GM12878 (cell line): ENCODE results near the gene SBNO1. TPM values are rescaled to one million over a fixed set of nuclear protein-coding genes. Genes with fewer than 3 reads are reported as not detected.

ENCODE experiments used
- ATAC-seq: fragments of 200-7000 bp; cut with Tn5 transposase; 3 replicates; pipeline ENCODE4 v1.9.1; 2020; ENCODE audit warnings: mild to moderate bottlenecking, moderate library complexity
- BruUV-seq: library from RNA; stranded (reverse); fragments of 400-500 nt; replicated peaks from 2 replicates; lab custom pipeline; 2021; lab: Mats Ljungman, UMichigan
- CTCF ChIA-PET: fragments of 300-600 bp; sonication (Branson Sonifier 250); formaldehyde crosslinking; extraction: SDS; loops from one replicate; lab custom pipeline; 2021; ENCODE audit warnings: inconsistent platforms; lab: Yijun Ruan, JAX
- POLR2A ChIA-PET: fragments of 350-600 bp; formaldehyde crosslinking; extraction: SDS; loops from one replicate; lab custom pipeline; 2021; ENCODE audit warnings: inconsistent platforms; lab: Charles Lee
- RAD21 ChIA-PET: fragments of 300-600 bp; sonication (Branson Sonifier 250); formaldehyde crosslinking; loops from one replicate; lab custom pipeline; 2023; ENCODE audit warnings: antibody characterized with exemption; ENCODE audit not compliant: unreplicated experiment; lab: Charles Lee
- SMC1A ChIA-PET: fragments of 300-600 bp; sonication (Branson Sonifier 250); formaldehyde crosslinking; loops from one replicate; lab custom pipeline; 2023; ENCODE audit not compliant: unreplicated experiment, uncharacterized antibody; lab: Charles Lee
- DNase-seq: peaks from one replicate; pipeline ENCODE4 v3.0.0-alpha.2; 2011; ENCODE audit warnings: low read depth, low spot score
- FAIRE-seq: peaks from 3 replicates; lab custom pipeline; 2011; peaks lifted over from hg19 to GRCh38; lab: Jason Lieb, UNC
- H2AFZ ChIP-seq: 2 replicates; pipeline ENCODE4 v1.6.0; 2011; ENCODE audit warnings: low read depth, low read length, control low read depth; ENCODE audit not compliant: control insufficient read depth
- H3K27ac ChIP-seq: 2 replicates; pipeline ENCODE4 v1.5.1; 2011; ENCODE audit warnings: control low read depth; ENCODE audit not compliant: control insufficient read depth, insufficient read depth
- H3K27me3 ChIP-seq, 2 experiments: replicated peaks in 1 of 2; 2 replicates each; pipeline versions ENCODE4 v1.6.0 to v1.6.1; 2011; ENCODE audit warnings: low read length in 1 of 2; ENCODE audit not compliant: control insufficient read depth in 2 of 2, insufficient read depth in 2 of 2
- H3K36me3 ChIP-seq, 2 experiments: 2 replicates each; pipeline ENCODE4 v1.5.1; 2011; ENCODE audit warnings: low read length in 1 of 2; ENCODE audit not compliant: control insufficient read depth in 2 of 2, insufficient read depth in 2 of 2
- H3K4me1 ChIP-seq: 2 replicates; pipeline ENCODE4 v1.6.1; 2011; ENCODE audit warnings: mild to moderate bottlenecking, low read length, moderate library complexity, mixed read lengths; ENCODE audit not compliant: control insufficient read depth, insufficient read depth
- H3K4me2 ChIP-seq: 2 replicates; pipeline ENCODE4 v1.6.0; 2011; ENCODE audit warnings: control low read depth; ENCODE audit not compliant: control insufficient read depth, insufficient read depth
- H3K4me3 ChIP-seq: fragments of 200-600 bp; sonication (generic); 2 replicates; pipeline ENCODE4 v1.5.1; 2016
- H3K79me2 ChIP-seq: 2 replicates; pipeline ENCODE4 v1.6.0; 2011; ENCODE audit warnings: low read length; ENCODE audit not compliant: control insufficient read depth, insufficient read depth
- H3K9ac ChIP-seq: 2 replicates; pipeline ENCODE4 v1.8.0; 2011; ENCODE audit warnings: low read length, control low read depth, mixed read lengths; ENCODE audit not compliant: control insufficient read depth, insufficient read depth
- H3K9me3 ChIP-seq: replicated peaks from 3 replicates; pipeline ENCODE4 v1.5.1; 2011; ENCODE audit warnings: mild to moderate bottlenecking, low read length; ENCODE audit not compliant: control insufficient read depth, insufficient read depth
- H4K20me1 ChIP-seq: 2 replicates; pipeline ENCODE4 v1.6.0; 2011; ENCODE audit not compliant: control insufficient read depth, insufficient read depth
- BCLAF1 ChIP-seq: fragments of 450-650 bp; IDR thresholded peaks from 2 replicates; pipeline ENCODE4 v1.6.1; 2017; ENCODE audit warnings: antibody characterized with exemption, mild to moderate bottlenecking, moderate library complexity
- DPF2 ChIP-seq: fragments of 450-650 bp; IDR thresholded peaks from 2 replicates; pipeline ENCODE4 v1.6.1; 2017; ENCODE audit warnings: mild to moderate bottlenecking
- E2F4 ChIP-seq: IDR thresholded peaks from 2 replicates; pipeline ENCODE4 v1.6.1; 2012; ENCODE audit warnings: low read depth, low read length, improper control_type of control experiment
- EZH2 ChIP-seq: IDR thresholded peaks from 2 replicates; pipeline ENCODE4 v1.6.1; 2012; ENCODE audit warnings: low read depth, mild to moderate bottlenecking, control low read depth, inconsistent platforms, low read length, borderline replicate concordance; ENCODE audit not compliant: control insufficient read depth
- MTA3 ChIP-seq: IDR thresholded peaks from 2 replicates; pipeline ENCODE4 v1.6.1; 2012; ENCODE audit warnings: low read length, inconsistent platforms, borderline replicate concordance
- MYB ChIP-seq: fragments of 150-350 bp; IDR thresholded peaks from 2 replicates; pipeline ENCODE4 v1.6.1; 2014; ENCODE audit warnings: mild to moderate bottlenecking, low read depth, low read length, borderline replicate concordance
- NFYB ChIP-seq: IDR thresholded peaks from 2 replicates; pipeline ENCODE4 v1.6.1; 2011; ENCODE audit warnings: low read depth, mild to moderate bottlenecking, low read length, improper control_type of control experiment, moderate library complexity; ENCODE audit not compliant: insufficient read depth
- RAD51 ChIP-seq: fragments of 450-650 bp; IDR thresholded peaks from 2 replicates; pipeline ENCODE4 v1.6.1; 2016; ENCODE audit warnings: moderate library complexity, mild to moderate bottlenecking, inconsistent platforms
- RB1 ChIP-seq: fragments of 450-650 bp; formaldehyde crosslinking; IDR thresholded peaks from 2 replicates; pipeline ENCODE4 v1.6.1; 2017; ENCODE audit warnings: mild to moderate bottlenecking, borderline replicate concordance
- RCOR1 ChIP-seq: conservative IDR thresholded peaks from 2 replicates; pipeline ENCODE4 v1.6.1; 2012; ENCODE audit warnings: low read depth, low read length, improper control_type of control experiment
- SREBF2 ChIP-seq: IDR thresholded peaks from 2 replicates; pipeline ENCODE4 v1.6.1; 2012; ENCODE audit warnings: mild to moderate bottlenecking, low read length
- WRNIP1 ChIP-seq: IDR thresholded peaks from 2 replicates; pipeline ENCODE4 v1.6.1; 2011; ENCODE audit warnings: low read depth, low read length, improper control_type of control experiment, borderline replicate concordance
- ZBTB33 ChIP-seq: fragments of 450-650 bp; IDR thresholded peaks from 2 replicates; pipeline ENCODE4 v1.6.1; 2017; ENCODE audit warnings: mild to moderate bottlenecking
- ZNF217 ChIP-seq: fragments of 450-650 bp; IDR thresholded peaks from 2 replicates; pipeline ENCODE4 v1.6.1; 2017; ENCODE audit warnings: antibody characterized with exemption, mild to moderate bottlenecking
- ZNF384 ChIP-seq: IDR thresholded peaks from 2 replicates; pipeline ENCODE4 v1.6.1; 2012; ENCODE audit warnings: low read depth, mild to moderate bottlenecking, low read length, improper control_type of control experiment, borderline replicate concordance
- ZNF622 ChIP-seq: fragments of 450-650 bp; IDR thresholded peaks from 2 replicates; pipeline ENCODE4 v1.6.1; 2017; ENCODE audit warnings: mild to moderate bottlenecking, inconsistent platforms
- WGBS: methylation state at CpG from one replicate; pipeline ENCODE4 v1.1.6; 2016; ENCODE audit warnings: low lambda C conversion rate; ENCODE audit not compliant: insufficient replicate concordance, insufficient coverage; ENCODE audit errors: missing lambda C conversion rate; 5-methylcytosine and 5-hydroxymethylcytosine counted together
- in situ Hi-C: fragments of 300-500 bp; cut with MboI; formaldehyde crosslinking; loops from 9 replicates; pipeline ENCODE4 v1.14.3; 2018; ENCODE audit warnings: mixed read lengths
- intact Hi-C: fragments of 100-400 bp; cut with micrococcal nuclease; formaldehyde crosslinking; loops from one replicate; pipeline ENCODE4 v1.14.2; 2022; ENCODE audit not compliant: unreplicated experiment
- polyA plus RNA-seq, 11 experiments: library from polyadenylated mRNA; depleted of rRNA in 4 of 11; unstranded in 6 of 11; stranded (reverse) in 5 of 11; fragments of >200 nt; fragmentation: Nextera tagmentation in 4 of 11; fragmentation: Illumina TruSeq in 1 of 11; extraction: Ambion mirVana in 4 of 11; extraction: Trizol in 1 of 11; gene quantifications; 1 replicate in 1 of 11; 2 replicates in 10 of 11; pipeline versions ENCODE4 v1.2.1 to v1.2.3, GENCODE V29; 2011 to 2016; ENCODE audit warnings: inconsistent platforms in 2 of 11, missing spikeins in 2 of 11, low read depth in 1 of 11
- total RNA-seq, 4 experiments: library from RNA; depleted of rRNA in 3 of 4; stranded (reverse); fragments of >200 nt in 3 of 4; fragmentation: Illumina TruSeq in 1 of 4; extraction: Trizol in 1 of 4; gene quantifications; 2 replicates each; pipeline versions ENCODE4 v1.2.1 to v1.2.3, GENCODE V29; 2013 to 2021

SBNO1 gene
- total and polyA plus RNA-seq, 10 of the 15 experiments (the other 5 are each of a cell fraction or from before 2014, with no cell fraction given): 7.5 to 39.7 (median 20.9) TPM

GRCh38 chr12:123379391-123379790 is 14.7 kb upstream of the SBNO1 start:
- Histone ChIP-seq H3K9me3 (no peaks in the 10 kb centered on the region), H3K9ac (no peak overlapping the region), H2AFZ (no peak overlapping the region), H3K27me3 (no peaks in the 10 kb centered on the region)
- WGBS: 97% methylated on average over 5 of the region's 5 CpGs
- in situ Hi-C loops (no loop called here), intact Hi-C loops (no loop called here)
- ATAC-seq (no peak), FAIRE-seq (no peak), DNase-seq (no peak)
- no TSS peak for BruUV-seq
- TF ChIP-seq DPF2: no peak
- TF ChIP-seq RAD51: no peak
- no peak for TF ChIP-seq MTA3
- no peak for TF ChIP-seq E2F4
- no peak for TF ChIP-seq ZBTB33
- TF ChIP-seq BCLAF1: no peak
- no peak for TF ChIP-seq ZNF384
- no peak for TF ChIP-seq EZH2
- no peak for TF ChIP-seq NFYB
- no peak for TF ChIP-seq RCOR1
- TF ChIP-seq WRNIP1: no peak
- TF ChIP-seq MYB: no peak
- TF ChIP-seq SREBF2: no peak
- TF ChIP-seq RB1: no peak
- no peak for TF ChIP-seq ZNF217
- no peak for TF ChIP-seq ZNF622
- TF ChIP-seq, all 136 proteins: peak for 0
- CTCF ChIA-PET: no interaction called here
- no peak overlapping the region for H3K4me2 ChIP-seq
- peaks cover 4% of the 10 kb centered on the region for H3K79me2 ChIP-seq
- POLR2A ChIA-PET: no interaction called here
- RAD21 ChIA-PET: no interaction called here
- H3K36me3 ChIP-seq: no peaks in the 10 kb centered on the region
- H4K20me1 ChIP-seq: no peaks in the 10 kb centered on the region
- H3K4me1 ChIP-seq: peaks cover 4% of the 10 kb centered on the region; the same call in 1 of the 2 replicates
- no peak overlapping the region for H3K27ac ChIP-seq
- SMC1A ChIA-PET: interaction anchor here (1.7 kb wide), 1 partner anchor 10 kb away, joined by 4 read pairs; no protein-coding TSS in a partner anchor
- H3K4me3 ChIP-seq: no peak overlapping the region
